GM12878 (cell line): ENCODE results near the gene SCYL1.

ENCODE experiments used
- CTCF ChIP-seq, 3 experiments: IDR thresholded peaks in 2 of 3; conservative IDR thresholded peaks in 1 of 3; 2 replicates each; pipeline ENCODE4 v1.5.1; 2011; ENCODE audit warnings: low read depth in 3 of 3, low read length in 3 of 3, mild to moderate bottlenecking in 3 of 3, control low read depth in 2 of 3, moderate library complexity in 2 of 3, inconsistent platforms in 1 of 3, mixed read lengths in 1 of 3; ENCODE audit not compliant: control insufficient read depth in 2 of 3, insufficient read depth in 1 of 3; ENCODE audit errors: extremely low read depth in 1 of 3
- TF ChIP-seq, protein P1 (sequence below): fragments of 450-650 bp; formaldehyde crosslinking; IDR thresholded peaks from 2 replicates; pipeline ENCODE4 v1.5.0; 2022; ENCODE audit warnings: mild to moderate bottlenecking, missing genetic modification characterization
- TF ChIP-seq, protein P2 (sequence below): IDR thresholded peaks from 2 replicates; pipeline ENCODE4 v1.6.1; 2011; ENCODE audit warnings: borderline replicate concordance, low read depth, mild to moderate bottlenecking, moderate library complexity, mixed read lengths, low read length; ENCODE audit not compliant: insufficient read depth; ENCODE audit errors: extremely low read length

DNA sequence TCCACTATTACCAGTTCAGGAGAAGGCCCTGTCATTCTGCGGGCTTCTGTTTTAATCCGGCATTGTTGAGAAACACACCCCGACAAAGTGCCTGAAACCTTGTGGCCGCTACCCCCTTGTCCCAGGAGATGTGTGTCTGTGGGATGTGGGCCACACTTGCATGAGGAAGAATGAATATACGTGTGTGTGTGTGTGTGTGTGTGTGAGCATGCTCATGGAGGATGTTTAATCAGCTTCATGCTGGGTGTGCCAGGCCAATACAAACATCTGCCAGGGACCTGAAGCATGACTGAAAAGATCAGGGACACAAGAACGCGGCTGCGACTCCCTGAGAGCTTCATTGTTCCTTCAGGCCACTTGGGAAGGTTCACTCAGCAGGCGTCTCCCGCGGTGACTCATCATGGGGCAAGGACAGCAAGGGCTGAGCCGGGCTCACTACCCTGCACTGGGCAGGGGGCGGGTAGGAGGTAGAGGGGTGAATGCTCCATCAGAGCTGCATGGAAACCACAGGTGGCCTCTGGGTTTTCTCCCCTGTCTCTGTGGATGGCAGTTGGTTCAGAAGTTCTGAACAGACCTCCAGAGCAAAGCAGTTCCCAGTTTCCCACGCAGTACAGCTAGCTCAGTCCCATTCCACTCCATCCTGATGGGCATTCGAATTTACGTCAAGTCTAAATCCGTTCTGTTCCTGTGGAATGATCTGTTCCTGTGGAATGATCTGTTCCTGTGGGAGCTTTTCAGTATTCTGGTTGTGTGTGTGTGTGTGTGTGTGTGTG, 33.1 kb upstream of the SCYL1 start:
- TF ChIP-seq, protein P1, sequence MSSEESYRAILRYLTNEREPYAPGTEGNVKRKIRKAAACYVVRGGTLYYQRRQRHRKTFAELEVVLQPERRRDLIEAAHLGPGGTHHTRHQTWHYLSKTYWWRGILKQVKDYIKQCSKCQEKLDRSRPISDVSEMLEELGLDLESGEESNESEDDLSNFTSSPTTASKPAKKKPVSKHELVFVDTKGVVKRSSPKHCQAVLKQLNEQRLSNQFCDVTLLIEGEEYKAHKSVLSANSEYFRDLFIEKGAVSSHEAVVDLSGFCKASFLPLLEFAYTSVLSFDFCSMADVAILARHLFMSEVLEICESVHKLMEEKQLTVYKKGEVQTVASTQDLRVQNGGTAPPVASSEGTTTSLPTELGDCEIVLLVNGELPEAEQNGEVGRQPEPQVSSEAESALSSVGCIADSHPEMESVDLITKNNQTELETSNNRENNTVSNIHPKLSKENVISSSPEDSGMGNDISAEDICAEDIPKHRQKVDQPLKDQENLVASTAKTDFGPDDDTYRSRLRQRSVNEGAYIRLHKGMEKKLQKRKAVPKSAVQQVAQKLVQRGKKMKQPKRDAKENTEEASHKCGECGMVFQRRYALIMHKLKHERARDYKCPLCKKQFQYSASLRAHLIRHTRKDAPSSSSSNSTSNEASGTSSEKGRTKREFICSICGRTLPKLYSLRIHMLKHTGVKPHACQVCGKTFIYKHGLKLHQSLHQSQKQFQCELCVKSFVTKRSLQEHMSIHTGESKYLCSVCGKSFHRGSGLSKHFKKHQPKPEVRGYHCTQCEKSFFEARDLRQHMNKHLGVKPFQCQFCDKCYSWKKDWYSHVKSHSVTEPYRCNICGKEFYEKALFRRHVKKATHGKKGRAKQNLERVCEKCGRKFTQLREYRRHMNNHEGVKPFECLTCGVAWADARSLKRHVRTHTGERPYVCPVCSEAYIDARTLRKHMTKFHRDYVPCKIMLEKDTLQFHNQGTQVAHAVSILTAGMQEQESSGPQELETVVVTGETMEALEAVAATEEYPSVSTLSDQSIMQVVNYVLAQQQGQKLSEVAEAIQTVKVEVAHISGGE (CRISPR knock-in tag): no peak
- no peak for TF ChIP-seq CTCF (IDR thresholded peaks at IDR 0.05 in 2 of 3, conservative IDR thresholded peaks at IDR 0.05 in 1 of 3; ENCODE audit: control insufficient read depth in 2 of 3, extremely low read depth in 1 of 3, insufficient read depth in 1 of 3, low read depth in 3 of 3, low read length in 3 of 3)
- TF ChIP-seq, protein P2, sequence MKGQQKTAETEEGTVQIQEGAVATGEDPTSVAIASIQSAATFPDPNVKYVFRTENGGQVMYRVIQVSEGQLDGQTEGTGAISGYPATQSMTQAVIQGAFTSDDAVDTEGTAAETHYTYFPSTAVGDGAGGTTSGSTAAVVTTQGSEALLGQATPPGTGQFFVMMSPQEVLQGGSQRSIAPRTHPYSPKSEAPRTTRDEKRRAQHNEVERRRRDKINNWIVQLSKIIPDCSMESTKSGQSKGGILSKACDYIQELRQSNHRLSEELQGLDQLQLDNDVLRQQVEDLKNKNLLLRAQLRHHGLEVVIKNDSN: no peak
